ENCODE results near the gene PAX8.

PAX8 gene

GRCh38 chr2:113245276-113245711 is 33.4 kb downstream of the PAX8 start:
- no peak for TF ChIP-seq CTCF (IDR thresholded peaks at IDR 0.05; ENCODE audit: low read depth, low read length, missing control alignments)
- no peak overlapping the region for H3K4me3 ChIP-seq (ENCODE audit: low read depth, low read length)
- no peak for DNase-seq (ENCODE audit: low read depth)

GRCh38 chr2:113242327-113242726 is 36.4 kb downstream of the PAX8 start:
- DNase-seq (ENCODE audit: low read depth), result no peak
- no peak overlapping the region for H3K4me3 ChIP-seq (ENCODE audit: low read depth, low read length)
- TF ChIP-seq CTCF (IDR thresholded peaks at IDR 0.05; ENCODE audit: low read depth, low read length, missing control alignments), result no peak

- TF ChIP-seq CTCF (IDR thresholded peaks at IDR 0.05; ENCODE audit: low read depth, low read length, missing control alignments), result no peak
- H3K4me3 ChIP-seq (ENCODE audit: low read depth, low read length), result no peak overlapping the region
- DNase-seq (ENCODE audit: low read depth), result no peak
These were observed 37.5 kb downstream of the PAX8 start for GRCh38 chr2:113240915-113241911.

GRCh38 chr2:113240150-113240914 is 38.4 kb downstream of the PAX8 start:
- H3K4me3 ChIP-seq (ENCODE audit: low read depth, low read length), result no peak overlapping the region
- no peak for DNase-seq (ENCODE audit: low read depth)
- no peak for TF ChIP-seq CTCF (IDR thresholded peaks at IDR 0.05; ENCODE audit: low read depth, low read length, missing control alignments)

- no peak for TF ChIP-seq CTCF (IDR thresholded peaks at IDR 0.05; ENCODE audit: low read depth, low read length, missing control alignments)
- DNase-seq (ENCODE audit: low read depth), result no peak
- no peak overlapping the region for H3K4me3 ChIP-seq (ENCODE audit: low read depth, low read length)
These were observed 39.6 kb downstream of the PAX8 start for GRCh38 chr2:113238871-113239839.

- H3K4me3 ChIP-seq (ENCODE audit: low read depth, low read length), result no peak overlapping the region
- no peak for DNase-seq (ENCODE audit: low read depth)
- TF ChIP-seq CTCF (IDR thresholded peaks at IDR 0.05; ENCODE audit: low read depth, low read length, missing control alignments), result no peak
These were observed 41.0 kb downstream of the PAX8 start for GRCh38 chr2:113237604-113238160.
